Tibial nerve (tissue), 3 donors: ENCODE data around the gene ENO1.

Source experiments
- POLR2A ChIP-seq, 2 donors: fragments of 450-650 bp; IDR thresholded peaks; one replicate each; pipeline ENCODE4 v1.6.1; 2017; ENCODE audit warnings: antibody characterized with exemption in 2 of 2, mild to moderate bottlenecking in 2 of 2, moderate library complexity in 2 of 2
- TF ChIP-seq, protein P1 (sequence below), 5 experiments: fragments of 200-600 bp in 3 of 5; fragments of 450-650 bp in 2 of 5; sonication (generic) in 3 of 5; IDR thresholded peaks; one replicate each; pipeline ENCODE4 v1.5.1; 2016 to 2019; ENCODE audit warnings: antibody characterized with exemption in 5 of 5, mild to moderate bottlenecking in 3 of 5, moderate library complexity in 2 of 5

GRCh38 chr1:8911416-8912309 is 33.2 kb upstream of the ENO1 start:
- TF ChIP-seq POLR2A (IDR thresholded peaks at IDR 0.05) = no peak
- TF ChIP-seq, protein P1, sequence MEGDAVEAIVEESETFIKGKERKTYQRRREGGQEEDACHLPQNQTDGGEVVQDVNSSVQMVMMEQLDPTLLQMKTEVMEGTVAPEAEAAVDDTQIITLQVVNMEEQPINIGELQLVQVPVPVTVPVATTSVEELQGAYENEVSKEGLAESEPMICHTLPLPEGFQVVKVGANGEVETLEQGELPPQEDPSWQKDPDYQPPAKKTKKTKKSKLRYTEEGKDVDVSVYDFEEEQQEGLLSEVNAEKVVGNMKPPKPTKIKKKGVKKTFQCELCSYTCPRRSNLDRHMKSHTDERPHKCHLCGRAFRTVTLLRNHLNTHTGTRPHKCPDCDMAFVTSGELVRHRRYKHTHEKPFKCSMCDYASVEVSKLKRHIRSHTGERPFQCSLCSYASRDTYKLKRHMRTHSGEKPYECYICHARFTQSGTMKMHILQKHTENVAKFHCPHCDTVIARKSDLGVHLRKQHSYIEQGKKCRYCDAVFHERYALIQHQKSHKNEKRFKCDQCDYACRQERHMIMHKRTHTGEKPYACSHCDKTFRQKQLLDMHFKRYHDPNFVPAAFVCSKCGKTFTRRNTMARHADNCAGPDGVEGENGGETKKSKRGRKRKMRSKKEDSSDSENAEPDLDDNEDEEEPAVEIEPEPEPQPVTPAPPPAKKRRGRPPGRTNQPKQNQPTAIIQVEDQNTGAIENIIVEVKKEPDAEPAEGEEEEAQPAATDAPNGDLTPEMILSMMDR (IDR thresholded peaks at IDR 0.05) = no peak
